HepG2 (cell line): ENCODE results near the gene ATL2. TPM values are rescaled to one million over a fixed set of nuclear protein-coding genes. Genes with fewer than 3 reads are reported as not detected.

Experiments
- ATAC-seq: fragments of 200-7000 bp; cut with Tn5 transposase; 3 replicates; pipeline ENCODE4 v1.9.1; 2020; ENCODE audit warnings: mild to moderate bottlenecking, moderate library complexity
- BruUV-seq: library from RNA; stranded (reverse); fragments of 400-500 nt; replicated peaks from 2 replicates; lab custom pipeline; 2021; lab: Mats Ljungman, UMichigan
- CTCF ChIA-PET: fragments of 300-600 bp; formaldehyde crosslinking; extraction: SDS; loops from one replicate; lab custom pipeline; 2021; ENCODE audit warnings: low total read pairs, inconsistent platforms, low intra/inter-chr PET ratio; lab: Yijun Ruan, JAX
- POLR2A ChIA-PET: fragments of 350-600 bp; sonication (Branson Sonifier 250); formaldehyde crosslinking; loops from one replicate; lab custom pipeline; 2020; ENCODE audit warnings: antibody characterized with exemption, inconsistent platforms; lab: Yijun Ruan, JAX
- DNase-seq: peaks from one replicate; pipeline ENCODE4 v3.0.0-alpha.2; 2015; ENCODE audit warnings: low spot score
- FAIRE-seq: peaks from 3 replicates; lab custom pipeline; 2011; peaks lifted over from hg19 to GRCh38; lab: Jason Lieb, UNC
- H2AFZ ChIP-seq: one replicate; pipeline ENCODE4 v1.6.1; 2011; ENCODE audit warnings: low read length, inconsistent platforms
- H3K27ac ChIP-seq: fragments of 300-600 bp; 3 replicates; pipeline ENCODE4 v1.8.0; 2011; ENCODE audit warnings: mixed run types, mild to moderate bottlenecking, mixed read lengths, low read length, inconsistent platforms; ENCODE audit not compliant: insufficient read depth; ENCODE audit errors: extremely low read length
- H3K27me3 ChIP-seq, 2 experiments: fragments of 200-600 bp in 1 of 2; 2 replicates in 1 of 2; 3 replicates in 1 of 2; pipeline versions ENCODE4 v1.6.0 to v1.8.0; 2011; ENCODE audit warnings: low read length in 2 of 2, mild to moderate bottlenecking in 2 of 2, moderate library complexity in 2 of 2, inconsistent platforms in 1 of 2; ENCODE audit not compliant: insufficient read depth in 2 of 2, control insufficient read depth in 1 of 2
- H3K36me3 ChIP-seq, 2 experiments: fragments of 200-600 bp in 1 of 2; replicated peaks in 1 of 2; 2 replicates in 1 of 2; 3 replicates in 1 of 2; pipeline versions ENCODE4 v1.5.1 to v1.8.0; 2011; ENCODE audit warnings: low read length in 2 of 2, inconsistent platforms in 1 of 2; ENCODE audit not compliant: insufficient read depth in 2 of 2, control insufficient read depth in 1 of 2
- H3K4me1 ChIP-seq: 2 replicates; pipeline ENCODE4 v1.5.1; 2012; ENCODE audit warnings: low read length, inconsistent platforms; ENCODE audit not compliant: insufficient read depth
- H3K4me2 ChIP-seq: 2 replicates; pipeline ENCODE4 v1.6.0; 2011; ENCODE audit warnings: low read depth, low read length, inconsistent platforms
- H3K4me3 ChIP-seq, 3 experiments: fragments of 200-600 bp in 1 of 3; sonication (generic), shearing (Covaris generic) in 1 of 3; replicated peaks in 1 of 3; 2 replicates each; pipeline ENCODE4 v1.5.1; 2011 to 2016; ENCODE audit warnings: low read length in 3 of 3, inconsistent platforms in 2 of 3, low read depth in 2 of 3, mild to moderate bottlenecking in 2 of 3, control low read depth in 1 of 3, mixed read lengths in 1 of 3; ENCODE audit not compliant: insufficient read depth in 1 of 3
- H3K79me2 ChIP-seq: one replicate; pipeline ENCODE4 v1.6.1; 2011; ENCODE audit warnings: low read length, inconsistent platforms; ENCODE audit not compliant: insufficient read depth
- H3K9ac ChIP-seq: 2 replicates; pipeline ENCODE4 v1.6.0; 2011; ENCODE audit warnings: mild to moderate bottlenecking, low read depth, low read length, inconsistent platforms; ENCODE audit not compliant: insufficient read depth
- H3K9me3 ChIP-seq: 2 replicates; pipeline ENCODE4 v1.5.1; 2012; ENCODE audit warnings: mild to moderate bottlenecking, low read length
- H4K20me1 ChIP-seq: 2 replicates; pipeline ENCODE4 v1.6.0; 2011; ENCODE audit warnings: inconsistent platforms, mild to moderate bottlenecking, low read length, moderate library complexity; ENCODE audit not compliant: insufficient read depth
- CBX1 ChIP-seq: IDR thresholded peaks from one replicate; pipeline ENCODE4 v1.6.1; 2016; ENCODE audit warnings: antibody characterized with exemption, low read depth
- CENPT ChIP-seq: sonication (generic); formaldehyde crosslinking; IDR thresholded peaks from 2 replicates; pipeline ENCODE4 v1.8.0; 2022; ENCODE audit warnings: low read depth, mild to moderate bottlenecking, moderate library complexity, missing genetic modification reagents
- MAFG ChIP-seq: sonication (generic); formaldehyde crosslinking; IDR thresholded peaks from 2 replicates; pipeline ENCODE4 v1.5.1; 2020; ENCODE audit warnings: mild to moderate bottlenecking, missing genetic modification reagents
- RORA ChIP-seq: sonication (generic); formaldehyde crosslinking; IDR thresholded peaks from 2 replicates; pipeline ENCODE4 v1.5.0; 2020; ENCODE audit warnings: mild to moderate bottlenecking, missing genetic modification reagents, moderate library complexity
- SNRNP70 ChIP-seq: fragments of 200-400 bp; formaldehyde crosslinking; IDR thresholded peaks from 2 replicates; pipeline ENCODE4 v1.6.1; 2017; ENCODE audit warnings: mild to moderate bottlenecking, low read depth, low read length, moderate library complexity
- SP5 ChIP-seq: IDR thresholded peaks from 2 replicates; pipeline ENCODE4 v1.6.1; 2016; ENCODE audit warnings: low read depth, borderline replicate concordance
- ZFY ChIP-seq: sonication (generic); formaldehyde crosslinking; IDR thresholded peaks from 2 replicates; pipeline ENCODE4 v1.4.0; 2020; ENCODE audit warnings: missing genetic modification reagents
- ZNF10 ChIP-seq: sonication (generic); formaldehyde crosslinking; IDR thresholded peaks from 2 replicates; pipeline ENCODE4 v1.4.0; 2020; ENCODE audit warnings: mild to moderate bottlenecking, low read depth, missing genetic modification reagents, borderline replicate concordance
- ZNF543 ChIP-seq: sonication (generic); formaldehyde crosslinking; IDR thresholded peaks from 2 replicates; pipeline ENCODE4 v1.4.0; 2020; ENCODE audit warnings: mild to moderate bottlenecking, missing genetic modification reagents
- ZNF737 ChIP-seq: sonication (generic); formaldehyde crosslinking; IDR thresholded peaks from 2 replicates; pipeline ENCODE4 v1.5.0; 2020; ENCODE audit warnings: missing genetic modification reagents, mild to moderate bottlenecking, borderline replicate concordance
- WGBS: methylation state at CpG from one replicate; pipeline ENCODE4 v1.1.6; 2017; ENCODE audit warnings: low lambda C conversion rate; 5-methylcytosine and 5-hydroxymethylcytosine counted together
- in situ Hi-C: cut with HindIII; loops from 2 replicates; pipeline ENCODE4 v1.10.0; 2017; ENCODE audit warnings: low pct_unique_long_range_greater_than_20kb; ENCODE audit not compliant: extremely low pct_ligation_motif_present
- intact Hi-C: fragments of 100-400 bp; cut with micrococcal nuclease; formaldehyde crosslinking; loops from one replicate; pipeline ENCODE4 v1.10.0; 2022; ENCODE audit not compliant: unreplicated experiment
- polyA plus RNA-seq, 8 experiments: library from polyadenylated mRNA; depleted of rRNA in 3 of 8; stranded (reverse) in 7 of 8; unstranded in 1 of 8; fragments of >200 nt; fragmentation: Illumina TruSeq in 4 of 8; extraction: Trizol in 4 of 8; gene quantifications; 2 replicates each; pipeline versions ENCODE4 v1.2.1 to v1.2.3, GENCODE V29; 2011 to 2016; ENCODE audit warnings: low read depth in 4 of 8, missing spikeins in 1 of 8, mixed read lengths in 1 of 8; ENCODE audit not compliant: insufficient read depth in 1 of 8
- total RNA-seq, 5 experiments: library from RNA; depleted of rRNA; stranded (reverse); fragments of >200 nt; fragmentation: Illumina TruSeq; extraction: Trizol; gene quantifications; 2 replicates each; pipeline ENCODE4 v1.2.3, GENCODE V29; 2016; ENCODE audit warnings: low read depth in 1 of 5
- TF ChIP-seq, protein P1 (sequence below): sonication (generic); formaldehyde crosslinking; IDR thresholded peaks from 2 replicates; pipeline ENCODE4 v1.4.0; 2020; ENCODE audit warnings: mild to moderate bottlenecking, missing genetic modification reagents, borderline replicate concordance

The ATL2 gene
- total and polyA plus RNA-seq, 2 of the 13 experiments (the other 11 are each of a cell fraction or from before 2014, with no cell fraction given): 56.5 to 119 TPM

DNA sequence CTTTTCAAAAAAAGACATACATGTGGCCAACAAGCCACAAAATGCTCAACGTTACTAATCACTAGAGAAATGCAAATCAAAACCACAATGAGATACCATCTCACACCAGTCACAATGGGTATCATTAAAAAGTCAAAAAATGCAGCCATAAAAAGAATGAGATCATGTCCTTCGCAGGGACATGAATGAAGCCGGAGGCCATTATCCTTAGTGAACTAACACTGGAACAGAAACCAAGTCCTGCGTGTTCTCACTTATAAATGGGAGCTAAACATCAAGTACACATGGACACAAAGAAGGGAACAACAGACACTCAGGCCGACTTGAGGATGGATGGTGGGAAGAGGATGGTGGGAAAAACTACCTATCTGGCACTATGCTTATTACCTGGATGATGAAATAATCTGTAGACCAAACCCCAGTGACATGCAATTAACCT lies 17.8 kb upstream of the ATL2 start:
- Histone ChIP-seq H3K9me3 (no peaks in the 10 kb centered on the region), H3K4me2 (no peak overlapping the region), H3K27me3 (peaks cover 0 to 20% of the 10 kb centered on the region in 2 experiments; a peak in 3 of 5 replicates), H3K79me2 (no peaks in the 10 kb centered on the region), H3K9ac (no peak overlapping the region), H3K4me1 (peaks cover 14% of the 10 kb centered on the region), H3K27ac (no peak overlapping the region), H3K36me3 (no peaks in the 10 kb centered on the region), H3K4me3 (no peak overlapping the region), H4K20me1 (no peaks in the 10 kb centered on the region), H2AFZ (no peak overlapping the region)
- intact Hi-C loops (no loop called here), in situ Hi-C loops (no loop called here)
- no peak for FAIRE-seq
- no peak for ATAC-seq
- ChIA-PET CTCF (no interaction called here), POLR2A (no interaction called here)
- 52% methylated on average over 5 of the region's 5 CpGs for WGBS
- TF ChIP-seq SP5 (CRISPR knock-in tag) (no peak), RORA (CRISPR knock-in tag) (no peak), ZNF10 (no peak), ZFY (CRISPR knock-in tag) (no peak), CBX1 (no peak), SNRNP70 (no peak), ZNF543 (CRISPR knock-in tag) (no peak), ZNF737 (no peak), CENPT (CRISPR knock-in tag) (no peak), MAFG (CRISPR knock-in tag) (no peak)
- TF ChIP-seq, protein P1, sequence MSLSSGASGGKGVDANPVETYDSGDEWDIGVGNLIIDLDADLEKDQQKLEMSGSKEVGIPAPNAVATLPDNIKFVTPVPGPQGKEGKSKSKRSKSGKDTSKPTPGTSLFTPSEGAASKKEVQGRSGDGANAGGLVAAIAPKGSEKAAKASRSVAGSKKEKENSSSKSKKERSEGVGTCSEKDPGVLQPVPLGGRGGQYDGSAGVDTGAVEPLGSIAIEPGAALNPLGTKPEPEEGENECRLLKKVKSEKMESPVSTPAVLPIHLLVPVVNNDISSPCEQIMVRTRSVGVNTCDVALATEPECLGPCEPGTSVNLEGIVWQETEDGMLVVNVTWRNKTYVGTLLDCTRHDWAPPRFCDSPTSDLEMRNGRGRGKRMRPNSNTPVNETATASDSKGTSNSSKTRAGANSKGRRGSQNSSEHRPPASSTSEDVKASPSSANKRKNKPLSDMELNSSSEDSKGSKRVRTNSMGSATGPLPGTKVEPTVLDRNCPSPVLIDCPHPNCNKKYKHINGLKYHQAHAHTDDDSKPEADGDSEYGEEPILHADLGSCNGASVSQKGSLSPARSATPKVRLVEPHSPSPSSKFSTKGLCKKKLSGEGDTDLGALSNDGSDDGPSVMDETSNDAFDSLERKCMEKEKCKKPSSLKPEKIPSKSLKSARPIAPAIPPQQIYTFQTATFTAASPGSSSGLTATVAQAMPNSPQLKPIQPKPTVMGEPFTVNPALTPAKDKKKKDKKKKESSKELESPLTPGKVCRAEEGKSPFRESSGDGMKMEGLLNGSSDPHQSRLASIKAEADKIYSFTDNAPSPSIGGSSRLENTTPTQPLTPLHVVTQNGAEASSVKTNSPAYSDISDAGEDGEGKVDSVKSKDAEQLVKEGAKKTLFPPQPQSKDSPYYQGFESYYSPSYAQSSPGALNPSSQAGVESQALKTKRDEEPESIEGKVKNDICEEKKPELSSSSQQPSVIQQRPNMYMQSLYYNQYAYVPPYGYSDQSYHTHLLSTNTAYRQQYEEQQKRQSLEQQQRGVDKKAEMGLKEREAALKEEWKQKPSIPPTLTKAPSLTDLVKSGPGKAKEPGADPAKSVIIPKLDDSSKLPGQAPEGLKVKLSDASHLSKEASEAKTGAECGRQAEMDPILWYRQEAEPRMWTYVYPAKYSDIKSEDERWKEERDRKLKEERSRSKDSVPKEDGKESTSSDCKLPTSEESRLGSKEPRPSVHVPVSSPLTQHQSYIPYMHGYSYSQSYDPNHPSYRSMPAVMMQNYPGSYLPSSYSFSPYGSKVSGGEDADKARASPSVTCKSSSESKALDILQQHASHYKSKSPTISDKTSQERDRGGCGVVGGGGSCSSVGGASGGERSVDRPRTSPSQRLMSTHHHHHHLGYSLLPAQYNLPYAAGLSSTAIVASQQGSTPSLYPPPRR (CRISPR knock-in tag): no peak
- no TSS peak for BruUV-seq
- no peak for DNase-seq
